Measurements from ENCODE around the gene SLC26A11.
"Not testable (repeated sequence)": the region's sequence is repeated elsewhere in the genome, so short reads cannot be mapped to it uniquely, and the experiment has no call there.

SLC26A11 gene

DNA sequence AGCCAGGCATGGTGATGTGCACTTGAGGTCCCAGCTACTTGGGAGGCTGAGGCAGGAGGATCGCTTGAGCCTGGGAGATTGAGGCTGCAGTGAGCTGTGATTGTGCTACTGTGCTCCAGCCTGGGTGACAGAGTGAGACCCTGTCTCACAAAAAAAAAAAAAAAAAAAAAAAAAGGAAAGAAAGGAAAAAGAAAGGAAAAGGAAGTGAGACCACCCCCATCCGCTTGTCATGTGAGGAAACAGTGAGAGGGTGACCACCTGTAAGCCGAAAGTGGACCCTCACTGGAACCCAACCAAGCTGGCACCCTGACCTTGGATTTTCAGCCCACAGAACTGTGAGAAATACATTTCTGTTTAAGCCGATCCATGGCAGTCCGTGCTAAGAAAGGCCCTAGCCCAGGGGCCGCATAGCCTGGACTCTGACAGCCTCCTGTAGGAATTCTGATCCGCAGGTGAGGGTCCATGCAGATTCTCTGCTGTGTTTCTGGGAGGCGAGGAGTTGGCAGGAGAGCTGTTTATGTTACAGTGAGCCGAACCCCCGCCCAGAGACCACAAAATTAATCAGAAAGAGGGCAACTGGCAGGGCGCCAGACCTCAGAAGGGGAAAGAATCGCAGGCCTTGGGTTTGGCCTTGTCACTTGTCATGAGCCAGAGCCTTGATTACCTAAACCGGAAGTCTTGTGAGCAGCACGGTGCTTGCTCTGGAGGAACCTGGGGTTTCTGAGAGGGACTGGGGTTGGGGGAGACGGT lies 1.0 kb upstream of the SLC26A11 start:
- peak; percentile 81 for DNase-seq

GRCh38 chr17:80219763-80220053 lies 519 bp upstream of the SLC26A11 start:
- no peak for DNase-seq

DNA sequence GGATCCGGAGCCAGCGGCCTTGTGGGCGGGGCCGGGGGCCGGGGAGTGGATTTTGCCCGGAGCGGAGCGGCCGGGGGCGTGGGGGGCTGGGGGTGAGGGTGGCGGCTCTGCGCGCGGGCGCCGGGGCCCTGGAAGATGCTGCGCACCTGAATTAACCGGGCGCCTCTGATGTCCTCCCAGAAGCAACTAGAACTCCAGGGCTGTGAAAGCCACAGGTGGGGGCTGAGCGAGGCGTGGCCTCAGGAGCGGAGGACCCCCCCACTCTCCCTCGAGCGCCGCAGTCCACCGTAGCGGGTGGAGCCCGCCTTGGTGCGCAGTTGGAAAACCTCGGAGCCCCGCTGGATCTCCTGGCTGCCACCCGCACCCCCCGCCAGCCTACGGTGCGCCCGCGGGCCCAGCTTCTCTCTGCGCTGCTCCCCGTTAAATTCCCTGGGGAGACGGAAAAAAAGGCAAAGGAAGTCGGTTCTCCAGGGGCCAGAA lies 549 bp downstream of the SLC26A11 start:
- DNase-seq = no peak

DNA sequence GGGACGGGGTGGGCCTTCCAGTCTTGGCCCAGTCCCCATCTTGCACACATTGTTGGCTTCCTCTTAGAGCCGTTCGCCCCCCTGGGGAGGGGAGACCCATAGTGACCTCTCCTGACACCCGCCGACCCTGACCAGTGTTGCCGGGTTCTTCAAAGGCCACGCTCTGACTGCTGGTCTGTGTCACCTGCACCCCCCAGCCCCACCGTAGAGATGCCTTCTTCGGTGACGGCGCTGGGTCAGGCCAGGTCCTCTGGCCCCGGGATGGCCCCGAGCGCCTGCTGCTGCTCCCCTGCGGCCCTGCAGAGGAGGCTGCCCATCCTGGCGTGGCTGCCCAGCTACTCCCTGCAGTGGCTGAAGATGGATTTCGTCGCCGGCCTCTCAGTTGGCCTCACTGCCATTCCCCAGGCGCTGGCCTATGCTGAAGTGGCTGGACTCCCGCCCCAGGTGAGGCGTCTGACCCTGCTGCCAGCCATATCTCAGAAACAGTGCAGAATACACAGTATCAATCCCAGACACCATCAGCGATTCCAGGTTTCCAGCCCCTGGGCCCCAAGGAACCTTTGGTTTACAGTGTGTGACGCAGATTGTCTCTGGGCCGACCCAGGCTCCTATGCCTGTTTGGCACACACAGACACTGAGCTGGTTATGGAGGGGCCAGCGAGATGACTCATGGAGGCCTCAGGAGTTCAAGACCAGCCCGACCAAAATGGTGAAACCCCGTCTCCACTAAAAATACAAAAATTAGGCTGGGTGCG lies 1.3 kb downstream of the SLC26A11 start:
- DNase-seq = no peak

DNA sequence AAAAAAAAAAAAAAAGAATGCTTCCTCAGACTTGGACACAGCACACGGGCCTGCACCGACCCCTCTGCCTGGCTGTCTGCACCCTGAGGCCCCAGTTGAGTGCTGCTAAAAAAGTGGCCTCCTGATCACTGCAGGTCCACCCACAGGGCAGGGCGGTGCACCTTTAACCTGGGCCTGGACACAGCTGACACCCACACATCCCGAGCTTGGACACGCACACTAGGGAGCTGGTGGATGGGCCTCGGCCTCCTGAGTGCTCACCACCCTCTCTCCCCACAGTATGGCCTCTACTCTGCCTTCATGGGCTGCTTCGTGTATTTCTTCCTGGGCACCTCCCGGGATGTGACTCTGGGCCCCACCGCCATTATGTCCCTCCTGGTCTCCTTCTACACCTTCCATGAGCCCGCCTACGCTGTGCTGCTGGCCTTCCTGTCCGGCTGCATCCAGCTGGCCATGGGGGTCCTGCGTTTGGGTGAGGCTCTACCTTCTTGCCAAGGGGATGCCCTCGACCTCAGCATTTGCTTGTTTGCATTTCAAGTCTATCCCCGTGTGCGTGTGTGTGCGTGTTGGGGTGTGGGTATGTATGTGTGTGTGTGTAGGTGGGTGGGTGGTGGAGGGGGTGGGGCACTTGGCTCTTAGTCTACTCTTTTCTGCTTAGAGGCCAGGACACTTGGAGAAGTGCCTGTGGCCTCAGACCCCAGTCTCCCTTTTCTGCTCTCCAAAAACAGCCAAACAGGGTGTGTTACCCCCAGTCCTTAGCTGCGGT lies 2.3 kb downstream of the SLC26A11 start:
- no peak for DNase-seq

DNA sequence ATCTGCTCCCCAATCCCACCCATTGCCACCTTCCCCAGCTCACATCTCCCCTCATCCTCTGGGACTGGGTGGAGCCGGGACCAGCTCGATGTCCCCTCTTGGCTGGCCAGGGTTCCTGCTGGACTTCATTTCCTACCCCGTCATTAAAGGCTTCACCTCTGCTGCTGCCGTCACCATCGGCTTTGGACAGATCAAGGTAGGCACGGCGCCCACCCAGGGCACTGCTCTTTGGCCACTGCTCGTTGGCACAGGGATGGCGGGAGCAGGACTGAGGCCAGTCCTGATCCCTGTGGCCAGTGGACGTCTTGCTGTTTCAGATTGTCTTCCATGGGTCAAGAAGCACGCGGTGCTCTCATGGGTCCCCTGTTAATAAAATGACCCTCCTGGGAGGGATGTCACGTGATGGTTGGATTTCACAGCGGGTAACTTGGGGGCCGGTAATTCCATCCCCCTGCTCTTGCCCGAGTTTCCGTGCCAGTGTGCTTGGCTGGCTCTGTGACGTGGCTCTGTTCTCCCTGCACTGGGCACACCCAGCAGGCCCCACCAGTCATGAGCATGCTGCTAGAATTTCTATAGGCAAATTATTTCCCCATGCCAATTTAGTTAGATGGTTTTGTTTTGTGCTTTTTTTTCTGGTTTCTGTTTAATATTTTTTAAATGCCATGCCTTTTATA lies 3.1 kb downstream of the SLC26A11 start:
- DNase-seq = no peak

DNA sequence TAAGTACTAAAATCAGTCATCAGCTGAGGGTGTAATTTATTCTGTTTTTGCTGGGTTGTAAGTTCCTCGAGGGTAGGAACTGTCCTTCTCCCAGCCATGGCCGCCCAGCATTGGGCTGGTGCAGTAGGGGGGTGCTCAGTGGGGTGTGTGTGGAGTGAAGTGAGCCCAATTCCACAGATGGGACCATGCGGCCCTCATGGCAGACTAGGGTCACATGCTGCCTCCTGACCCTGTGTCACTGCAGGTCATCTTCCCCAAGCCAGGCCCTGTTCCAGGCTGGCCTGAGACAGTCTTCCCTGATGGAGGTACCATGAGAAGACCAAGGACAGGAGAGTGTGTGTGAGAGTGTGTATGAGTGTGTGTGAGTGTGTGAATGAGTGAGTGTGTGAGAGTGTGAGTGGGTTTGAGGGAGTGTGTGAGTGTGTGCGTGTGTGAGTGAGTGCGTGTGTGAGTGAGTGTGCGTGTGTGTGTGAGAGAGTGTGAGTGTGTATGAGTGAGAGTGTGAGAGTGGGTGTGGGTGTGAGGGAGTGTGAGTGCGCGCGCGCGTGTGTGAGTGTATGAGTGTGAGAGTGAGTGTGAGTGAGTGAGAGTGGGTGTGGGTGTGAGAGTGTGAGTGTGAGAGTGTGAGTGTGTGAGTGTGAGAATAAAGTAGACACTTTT lies 3.7 kb downstream of the SLC26A11 start:
- no peak for DNase-seq

DNA sequence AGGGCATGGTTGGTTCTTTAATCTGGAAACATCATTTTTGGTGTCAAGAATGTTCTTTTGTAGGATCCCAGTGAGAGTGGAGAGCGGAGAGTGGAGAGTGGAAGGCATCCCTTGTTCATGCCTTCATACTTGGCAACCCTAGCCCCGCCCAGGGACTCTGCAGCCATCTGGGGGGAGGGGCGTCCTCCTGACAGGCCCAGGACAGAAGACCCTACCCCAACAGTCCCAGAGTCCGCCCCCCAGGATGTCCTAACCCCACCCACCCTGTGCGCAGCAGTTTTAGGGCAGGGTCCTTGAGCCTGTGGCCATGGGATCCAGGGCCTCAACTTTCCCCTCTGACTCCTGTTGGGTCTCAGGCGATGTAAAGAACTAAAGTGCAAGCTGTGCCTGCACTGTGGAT lies 4.5 kb downstream of the SLC26A11 start:
- no peak for DNase-seq

DNA sequence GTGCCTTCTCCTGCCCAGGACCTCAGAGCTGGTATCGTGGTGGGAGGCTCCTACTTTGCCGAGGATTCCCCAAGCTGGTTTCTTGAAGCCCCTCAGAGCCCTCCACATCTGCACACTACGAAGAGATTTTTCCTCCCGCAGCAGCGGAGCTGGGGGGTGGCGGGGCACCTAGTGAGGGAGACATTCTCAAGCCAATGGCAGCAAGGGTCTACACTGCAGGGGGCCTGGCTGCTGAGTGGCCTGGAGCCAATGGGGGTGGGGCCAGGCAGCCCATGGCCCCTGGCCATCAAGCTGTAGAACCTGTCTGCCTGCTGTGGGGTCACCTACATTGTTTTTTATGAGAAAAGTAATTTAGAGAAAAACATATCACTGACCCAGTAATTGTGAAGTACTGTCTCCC lies 5.0 kb downstream of the SLC26A11 start:
- DNase-seq = no peak

- no peak for DNase-seq
These were observed 6.9 kb downstream of the SLC26A11 start for GRCh38 chr17:80227156-80227555.

GRCh38 chr17:80227666-80228065 lies 7.4 kb downstream of the SLC26A11 start:
- DNase-seq = no peak

- DNase-seq = no peak
These were observed 8.2 kb downstream of the SLC26A11 start for GRCh38 chr17:80228477-80228876.

DNA sequence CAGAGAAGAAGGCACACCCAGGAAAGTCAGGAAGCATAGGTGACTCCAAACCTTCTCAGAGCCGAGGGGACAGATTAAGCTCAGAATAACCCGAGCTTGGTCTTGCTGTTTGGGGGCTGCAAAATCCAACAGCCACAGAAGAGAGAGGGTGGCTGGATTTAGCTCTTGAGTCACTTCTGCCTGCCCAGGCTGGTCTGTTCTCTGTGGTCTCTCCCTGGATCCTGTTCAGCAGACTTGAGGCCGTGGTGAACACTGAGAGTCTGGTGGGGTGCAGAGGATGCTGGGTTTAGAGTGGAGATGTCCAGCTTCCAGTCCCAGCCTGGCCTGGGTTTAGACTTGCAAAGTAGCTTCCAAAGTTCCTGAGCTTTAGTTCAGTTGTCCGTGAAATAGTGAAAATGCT lies 8.8 kb downstream of the SLC26A11 start:
- DNase-seq = no peak

DNA sequence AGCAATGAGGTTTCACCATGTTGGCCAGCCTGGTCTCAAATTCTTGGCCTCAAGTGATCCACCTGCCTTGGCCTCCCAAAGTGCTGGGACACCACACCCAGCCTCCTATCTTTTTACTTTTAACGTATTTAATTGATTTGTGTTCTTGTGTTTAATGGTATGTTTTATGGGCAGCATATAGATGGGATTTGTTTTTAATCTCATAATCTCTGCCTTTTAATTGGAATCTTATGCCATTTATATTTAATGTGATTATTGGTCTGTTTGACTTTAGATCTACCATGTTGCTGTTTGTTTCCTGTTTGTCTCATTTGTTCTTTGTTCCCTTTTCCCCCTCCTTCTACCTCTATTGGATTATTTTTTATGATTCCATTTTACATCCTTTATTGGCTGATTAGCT lies 12.2 kb downstream of the SLC26A11 start:
- DNase-seq = no peak

DNA sequence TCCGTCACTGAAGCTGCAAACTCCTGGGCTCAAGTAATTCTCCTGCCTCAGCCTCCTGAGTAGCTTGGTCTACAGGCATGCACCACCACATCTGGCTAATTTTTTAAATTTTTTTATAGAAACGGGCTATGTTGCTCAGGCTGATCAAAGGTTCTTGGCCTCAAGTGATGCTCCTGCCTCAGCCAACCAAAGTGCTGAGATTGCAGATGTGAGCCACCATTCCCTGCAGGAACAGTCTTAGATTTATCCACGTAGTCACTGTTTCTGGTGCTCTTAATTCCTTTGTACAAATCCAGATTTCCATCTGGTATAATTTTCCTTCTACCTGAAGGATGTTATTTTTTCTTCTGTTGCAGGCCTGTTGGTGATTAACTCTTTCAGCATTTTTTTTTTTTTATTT lies 13.0 kb downstream of the SLC26A11 start:
- DNase-seq = no peak

- DNase-seq = no peak
These were observed 16.7 kb downstream of the SLC26A11 start for GRCh38 chr17:80236911-80237310.

DNA sequence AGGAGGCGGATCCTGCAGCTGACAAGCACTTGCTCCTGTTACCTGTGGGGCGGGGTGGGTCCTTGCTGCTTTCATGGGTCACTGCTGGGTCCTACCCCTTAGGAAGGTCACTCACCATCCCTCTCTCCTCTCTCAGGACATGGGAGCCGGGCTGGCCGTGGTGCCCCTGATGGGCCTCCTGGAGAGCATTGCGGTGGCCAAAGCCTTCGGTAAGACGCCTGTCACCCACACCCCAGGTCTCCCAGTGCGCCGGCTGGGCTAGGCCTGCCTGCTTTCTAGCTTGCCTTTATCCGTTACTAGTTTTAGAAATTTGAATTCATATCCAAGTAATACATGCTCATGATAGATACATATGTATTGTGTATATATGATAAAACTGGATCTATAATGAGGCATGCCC lies 17.2 kb downstream of the SLC26A11 start:
- no peak for DNase-seq

DNA sequence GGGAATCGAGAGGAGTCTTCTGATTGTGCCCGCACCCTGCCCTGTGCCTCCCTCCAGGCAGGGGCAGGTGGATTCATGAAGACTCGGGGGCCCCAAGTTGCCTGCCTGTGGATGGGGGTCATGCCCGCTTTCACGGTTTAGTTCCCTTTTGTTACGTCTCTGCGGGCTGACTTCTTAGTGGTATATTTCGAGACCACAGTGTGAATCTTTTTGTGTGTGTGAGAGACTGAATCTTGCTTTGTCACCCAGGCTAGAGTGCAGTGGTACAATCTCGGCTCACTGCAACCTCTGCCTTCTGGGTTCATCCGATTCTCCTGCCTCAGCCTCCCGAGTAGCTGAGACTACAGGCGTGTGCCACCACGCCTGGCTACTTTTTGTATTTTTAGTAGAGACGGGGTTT lies 22.3 kb downstream of the SLC26A11 start:
- DNase-seq = no peak

GRCh38 chr17:80243526-80244433 lies 23.6 kb downstream of the SLC26A11 start:
- DNase-seq = no peak

DNA sequence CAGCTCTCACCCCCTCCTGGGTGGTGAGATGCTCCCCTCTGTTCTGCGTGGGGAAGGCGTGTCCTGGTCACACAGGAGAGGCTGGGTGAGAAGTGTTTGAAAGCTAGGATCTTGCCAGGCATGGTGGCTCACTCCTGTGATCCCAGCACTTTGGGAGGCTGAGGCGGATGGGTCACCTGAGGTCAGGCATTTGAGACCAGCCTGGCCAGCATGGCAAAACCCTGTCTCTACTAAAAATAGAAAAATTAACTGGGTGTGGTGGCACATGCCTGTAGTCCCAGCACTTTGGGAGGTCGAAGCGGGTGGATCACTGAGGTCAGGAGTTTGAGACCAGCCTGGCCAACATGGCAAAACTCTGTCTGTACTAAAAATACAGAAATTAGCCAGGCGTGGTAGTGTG lies 24.2 kb downstream of the SLC26A11 start:
- DNase-seq = not testable (repeated sequence)

GRCh38 chr17:80244871-80245509 lies 24.8 kb downstream of the SLC26A11 start:
- no peak for DNase-seq
